ENCODE data around the gene CLDN10.

CLDN10 gene

GRCh38 chr13:95540888-95541287, 11.6 kb upstream of the CLDN10 start:
- TF ChIP-seq ARNTL (CRISPR knock-in tag; IDR thresholded peaks at IDR 0.05; ENCODE audit: borderline replicate concordance, low read depth) (no peak), CSRNP3 (CRISPR knock-in tag; IDR thresholded peaks at IDR 0.05) (no peak), BACH2 (CRISPR knock-in tag; IDR thresholded peaks at IDR 0.05; ENCODE audit: borderline replicate concordance) (no peak)
- no peak for ATAC-seq

- no peak for ATAC-seq
- no peak for TF ChIP-seq ESRRG (CRISPR knock-in tag; IDR thresholded peaks at IDR 0.05)
- no peak for TF ChIP-seq POU6F1 (CRISPR knock-in tag; IDR thresholded peaks at IDR 0.05; ENCODE audit: borderline replicate concordance, low read depth)
- TF ChIP-seq GLIS3 (CRISPR knock-in tag; IDR thresholded peaks at IDR 0.05): no peak
- no peak for TF ChIP-seq TOX (CRISPR knock-in tag; IDR thresholded peaks at IDR 0.05; ENCODE audit: borderline replicate concordance)
- TF ChIP-seq TCF4 (CRISPR knock-in tag; IDR thresholded peaks at IDR 0.05; ENCODE audit: borderline replicate concordance): no peak
- no peak for TF ChIP-seq RARB (CRISPR knock-in tag; IDR thresholded peaks at IDR 0.05)
- TF ChIP-seq ZFP3 (CRISPR knock-in tag; IDR thresholded peaks at IDR 0.05): no peak
- no peak for TF ChIP-seq ZNF70 (CRISPR knock-in tag; IDR thresholded peaks at IDR 0.05)
- no peak for TF ChIP-seq PPARA (CRISPR knock-in tag; IDR thresholded peaks at IDR 0.05; ENCODE audit: borderline replicate concordance)
- no peak for TF ChIP-seq PATZ1 (CRISPR knock-in tag; IDR thresholded peaks at IDR 0.05; ENCODE audit: borderline replicate concordance)
- TF ChIP-seq SNAI2 (CRISPR knock-in tag; IDR thresholded peaks at IDR 0.05): no peak
- TF ChIP-seq BACH2 (CRISPR knock-in tag; IDR thresholded peaks at IDR 0.05; ENCODE audit: borderline replicate concordance): no peak
- TF ChIP-seq ZNF8 (CRISPR knock-in tag; IDR thresholded peaks at IDR 0.05): no peak
Measured at GRCh38 chr13:95541308-95541707, 11.2 kb upstream of the CLDN10 start.

DNA sequence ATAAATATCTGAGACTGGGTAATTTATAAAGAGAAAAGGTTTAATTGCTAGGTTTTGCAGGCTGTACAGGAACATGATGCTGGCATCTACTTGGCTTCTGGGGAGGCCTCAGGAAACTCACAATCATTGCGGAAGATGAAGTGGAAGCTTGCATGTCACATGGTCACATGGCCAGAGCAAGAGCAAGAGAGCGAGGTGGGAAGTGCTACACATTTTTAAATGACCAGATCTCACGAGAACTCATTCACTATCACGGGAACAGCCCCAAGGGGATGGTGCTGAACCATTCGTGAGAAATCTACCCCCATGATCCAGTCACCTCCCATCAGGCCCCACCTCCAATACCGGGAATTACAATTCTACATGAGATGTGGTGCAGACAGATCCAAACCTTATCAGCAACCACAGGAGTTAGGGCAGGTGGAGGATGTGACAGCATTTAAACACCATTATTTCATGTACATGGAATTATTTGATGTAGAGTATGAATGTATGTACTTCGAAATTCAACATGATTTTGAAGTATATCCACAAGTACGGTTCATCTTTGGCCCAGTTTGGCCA, 10.5 kb upstream of the CLDN10 start:
- no peak for TF ChIP-seq CSDC2 (CRISPR knock-in tag; IDR thresholded peaks at IDR 0.05)
- TF ChIP-seq, protein P1, sequence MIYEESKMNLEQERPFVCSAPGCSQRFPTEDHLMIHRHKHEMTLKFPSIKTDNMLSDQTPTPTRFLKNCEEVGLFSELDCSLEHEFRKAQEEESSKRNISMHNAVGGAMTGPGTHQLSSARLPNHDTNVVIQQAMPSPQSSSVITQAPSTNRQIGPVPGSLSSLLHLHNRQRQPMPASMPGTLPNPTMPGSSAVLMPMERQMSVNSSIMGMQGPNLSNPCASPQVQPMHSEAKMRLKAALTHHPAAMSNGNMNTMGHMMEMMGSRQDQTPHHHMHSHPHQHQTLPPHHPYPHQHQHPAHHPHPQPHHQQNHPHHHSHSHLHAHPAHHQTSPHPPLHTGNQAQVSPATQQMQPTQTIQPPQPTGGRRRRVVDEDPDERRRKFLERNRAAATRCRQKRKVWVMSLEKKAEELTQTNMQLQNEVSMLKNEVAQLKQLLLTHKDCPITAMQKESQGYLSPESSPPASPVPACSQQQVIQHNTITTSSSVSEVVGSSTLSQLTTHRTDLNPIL (CRISPR knock-in tag; IDR thresholded peaks at IDR 0.05; ENCODE audit: low read depth): no peak
- TF ChIP-seq ZNF565 (CRISPR knock-in tag; conservative IDR thresholded peaks at IDR 0.05; ENCODE audit: low read depth): no peak
- TF ChIP-seq ZNF8 (CRISPR knock-in tag; IDR thresholded peaks at IDR 0.05): no peak
- no peak for TF ChIP-seq RARB (CRISPR knock-in tag; IDR thresholded peaks at IDR 0.05)
- no peak for TF ChIP-seq ZFP30 (CRISPR knock-in tag; IDR thresholded peaks at IDR 0.05)
- no peak for ATAC-seq

DNA sequence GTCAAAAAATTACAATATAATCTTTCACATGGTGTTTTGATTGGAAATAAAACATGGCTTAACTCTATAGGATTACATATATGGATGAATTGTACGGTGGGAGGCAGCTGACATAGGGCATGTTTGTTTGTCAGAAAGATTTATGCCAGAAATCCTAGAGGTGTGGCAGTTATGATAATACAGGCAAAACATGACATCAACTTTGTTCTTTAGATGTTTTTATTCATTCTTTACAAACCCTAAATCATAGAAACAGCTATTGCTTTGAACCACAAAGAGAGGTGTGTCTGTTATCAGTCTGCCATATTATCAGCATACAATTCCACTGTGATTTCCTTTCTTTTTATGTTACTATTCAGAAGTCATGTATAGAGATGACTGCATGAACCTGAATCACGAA, 8.2 kb upstream of the CLDN10 start:
- ATAC-seq: no peak
- TF ChIP-seq PPARA (CRISPR knock-in tag; IDR thresholded peaks at IDR 0.05; ENCODE audit: borderline replicate concordance) (no peak), ZC3H10 (CRISPR knock-in tag; IDR thresholded peaks at IDR 0.05) (no peak), PATZ1 (CRISPR knock-in tag; IDR thresholded peaks at IDR 0.05; ENCODE audit: borderline replicate concordance) (no peak), SNAI2 (CRISPR knock-in tag; IDR thresholded peaks at IDR 0.05) (no peak), CSDC2 (CRISPR knock-in tag; IDR thresholded peaks at IDR 0.05) (no peak), GLIS3 (CRISPR knock-in tag; IDR thresholded peaks at IDR 0.05) (no peak), POU6F1 (CRISPR knock-in tag; IDR thresholded peaks at IDR 0.05; ENCODE audit: borderline replicate concordance, low read depth) (no peak)

All from SK-N-SH treated with all-trans-retinoic acid at 6 μM for 48 hours (cell line).